PC-9 (cell line): ENCODE data around the gene MMP25.

Experiments
- EZH2 ChIP-seq: fragments of 200-600 bp; sonication (generic); IDR thresholded peaks from 2 replicates; pipeline ENCODE4 v1.8.0; 2017; ENCODE audit warnings: antibody characterized with exemption, low read depth
- TF ChIP-seq, protein P1 (sequence below): fragments of 200-600 bp; sonication (generic); conservative IDR thresholded peaks from 2 replicates; pipeline ENCODE4 v1.6.1; 2017; ENCODE audit warnings: mixed run types, antibody characterized with exemption, mild to moderate bottlenecking, moderate library complexity

DNA sequence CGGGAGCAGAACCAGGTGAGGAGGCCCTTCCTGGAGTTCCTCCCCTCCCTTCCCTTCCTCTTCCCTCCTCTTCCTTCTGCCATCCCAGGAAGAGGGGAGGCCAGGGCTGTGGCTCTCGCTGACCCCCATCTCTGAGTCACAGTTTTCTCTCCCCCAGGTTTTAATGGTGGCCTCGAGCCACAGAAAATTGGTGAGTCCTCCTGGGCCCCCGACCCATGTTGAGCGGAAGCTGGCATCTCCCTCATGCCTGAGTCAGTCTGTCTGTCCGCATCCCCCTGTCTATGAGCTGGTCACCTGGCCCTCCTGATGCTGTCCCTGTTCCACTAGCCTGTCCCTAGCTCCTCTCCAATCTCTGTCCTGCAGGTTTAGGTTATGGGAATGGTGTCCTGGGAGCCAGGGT, 46.4 kb upstream of the MMP25 start:
- no peak for TF ChIP-seq EZH2
- TF ChIP-seq, protein P1, sequence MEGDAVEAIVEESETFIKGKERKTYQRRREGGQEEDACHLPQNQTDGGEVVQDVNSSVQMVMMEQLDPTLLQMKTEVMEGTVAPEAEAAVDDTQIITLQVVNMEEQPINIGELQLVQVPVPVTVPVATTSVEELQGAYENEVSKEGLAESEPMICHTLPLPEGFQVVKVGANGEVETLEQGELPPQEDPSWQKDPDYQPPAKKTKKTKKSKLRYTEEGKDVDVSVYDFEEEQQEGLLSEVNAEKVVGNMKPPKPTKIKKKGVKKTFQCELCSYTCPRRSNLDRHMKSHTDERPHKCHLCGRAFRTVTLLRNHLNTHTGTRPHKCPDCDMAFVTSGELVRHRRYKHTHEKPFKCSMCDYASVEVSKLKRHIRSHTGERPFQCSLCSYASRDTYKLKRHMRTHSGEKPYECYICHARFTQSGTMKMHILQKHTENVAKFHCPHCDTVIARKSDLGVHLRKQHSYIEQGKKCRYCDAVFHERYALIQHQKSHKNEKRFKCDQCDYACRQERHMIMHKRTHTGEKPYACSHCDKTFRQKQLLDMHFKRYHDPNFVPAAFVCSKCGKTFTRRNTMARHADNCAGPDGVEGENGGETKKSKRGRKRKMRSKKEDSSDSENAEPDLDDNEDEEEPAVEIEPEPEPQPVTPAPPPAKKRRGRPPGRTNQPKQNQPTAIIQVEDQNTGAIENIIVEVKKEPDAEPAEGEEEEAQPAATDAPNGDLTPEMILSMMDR = no peak
